Calu3 (cell line): ENCODE results near the gene EFNB1. TPM values are rescaled to one million over a fixed set of nuclear protein-coding genes. Genes with fewer than 3 reads are reported as not detected.
A peak's percentile ranks its signal among the peaks of the same experiment; 100 is the strongest.

Source experiments
- BruUV-seq: library from RNA; stranded (reverse); fragments of 400-500 nt; replicated peaks from 2 replicates; lab custom pipeline; 2021; lab: Mats Ljungman, UMichigan
- CTCF ChIA-PET: fragments of 300-600 bp; sonication (Branson Sonifier 250); formaldehyde crosslinking; loops from one replicate; lab custom pipeline; 2022; ENCODE audit warnings: antibody characterized with exemption; lab: Charles Lee
- DNase-seq: peaks from one replicate; pipeline ENCODE4 v3.0.0; 2022
- H3K27ac Mint-ChIP-seq: one replicate; pipeline ENCODE4 v1.8.0; 2022; ENCODE audit warnings: mixed read lengths; ENCODE audit not compliant: unreplicated experiment
- H3K27me3 Mint-ChIP-seq: one replicate; pipeline ENCODE4 v1.8.0; 2022; ENCODE audit warnings: mixed read lengths; ENCODE audit not compliant: unreplicated experiment
- H3K36me3 Mint-ChIP-seq: one replicate; pipeline ENCODE4 v1.8.0; 2022; ENCODE audit warnings: mild to moderate bottlenecking, moderate library complexity, mixed read lengths; ENCODE audit not compliant: insufficient read depth, unreplicated experiment
- H3K4me1 Mint-ChIP-seq: one replicate; pipeline ENCODE4 v1.8.0; 2022; ENCODE audit warnings: mild to moderate bottlenecking, low read depth, mixed read lengths; ENCODE audit not compliant: unreplicated experiment
- H3K4me3 Mint-ChIP-seq: one replicate; pipeline ENCODE4 v1.8.0; 2022; ENCODE audit warnings: mild to moderate bottlenecking, low read depth, moderate library complexity, mixed read lengths; ENCODE audit not compliant: unreplicated experiment
- H3K9me3 Mint-ChIP-seq: one replicate; pipeline ENCODE4 v1.8.0; 2022; ENCODE audit warnings: low read depth, mixed read lengths; ENCODE audit not compliant: unreplicated experiment
- CTCF ChIP-seq: fragments of 200-600 bp; IDR thresholded peaks from one replicate; pipeline ENCODE4 v1.8.0; 2022; ENCODE audit warnings: antibody characterized with exemption; ENCODE audit not compliant: unreplicated experiment
- intact Hi-C: fragments of 100-400 bp; cut with micrococcal nuclease; formaldehyde crosslinking; loops from one replicate; pipeline ENCODE4 v1.10.0; 2022; ENCODE audit not compliant: unreplicated experiment
- total RNA-seq: library from RNA; stranded (reverse); gene quantifications from 2 replicates; pipeline ENCODE4 v1.2.3, GENCODE V29; 2022

Gene EFNB1
- total RNA-seq, 1 experiment from 2014 or later: 12.6 TPM

- no peak for TF ChIP-seq CTCF
- Mint-ChIP-seq H3K4me3 (no peak overlapping the region), H3K27ac (no peak overlapping the region), H3K36me3 (peaks cover 35% of the 10 kb centered on the region), H3K4me1 (peaks cover 13% of the 10 kb centered on the region), H3K27me3 (peaks cover 23% of the 10 kb centered on the region), H3K9me3 (no peaks in the 10 kb centered on the region)
- no TSS peak for BruUV-seq
- intact Hi-C loops: loop anchor here (5.0 to 10.0 kb wide), 3 partner anchors 91 to 306 kb away; no protein-coding TSS in a partner anchor
- no peak for DNase-seq
- CTCF ChIA-PET: interaction anchor here (1.0 to 1.8 kb wide), 2 partner anchors 163 to 234 kb away, joined by 3 to 4 read pairs; no protein-coding TSS in a partner anchor
These were observed 2.5 kb upstream of the EFNB1 start for GRCh38 chrX:68826113-68826980.

DNA sequence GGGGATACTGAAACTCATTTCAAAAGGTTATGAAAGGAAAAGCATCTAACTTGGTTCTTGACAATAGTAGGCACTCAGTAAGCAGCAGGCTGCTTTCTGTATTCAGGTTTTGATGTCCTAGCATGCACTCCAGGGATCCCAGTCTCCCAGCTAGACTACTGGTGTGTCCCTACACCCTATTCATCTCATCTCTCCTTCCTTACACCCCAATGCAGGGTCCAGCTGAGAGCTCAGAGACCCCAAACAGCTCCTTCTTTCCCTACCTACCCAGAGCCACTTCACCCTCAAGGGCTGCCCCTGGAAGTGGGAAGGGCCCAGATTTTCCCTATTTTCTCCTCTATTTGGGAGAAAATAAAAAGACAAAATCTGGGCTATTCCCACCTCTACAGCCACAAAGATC is 1.6 kb upstream of the EFNB1 start:
- H3K36me3 Mint-ChIP-seq: peaks cover 35% of the 10 kb centered on the region
- no peak overlapping the region for H3K4me3 Mint-ChIP-seq
- H3K4me1 Mint-ChIP-seq: peaks cover 20% of the 10 kb centered on the region
- H3K27me3 Mint-ChIP-seq: peaks cover 23% of the 10 kb centered on the region
- intact Hi-C loops: loop anchor here (1.0 to 10.0 kb wide), 4 partner anchors 90 to 305 kb away; no protein-coding TSS in a partner anchor
- no peak for DNase-seq
- CTCF ChIA-PET: interaction anchor here (0.6 to 2.8 kb wide), 15 partner anchors 9 to 560 kb away, joined by 3 to 45 read pairs (median 8); no protein-coding TSS in a partner anchor
- H3K9me3 Mint-ChIP-seq: no peaks in the 10 kb centered on the region
- no peak for TF ChIP-seq CTCF
- H3K27ac Mint-ChIP-seq: no peak overlapping the region
- no TSS peak for BruUV-seq

GRCh38 chrX:68827848-68828624 is 785 bp upstream of the EFNB1 start:
- Mint-ChIP-seq H3K4me1 (peaks cover 28% of the 10 kb centered on the region), H3K27me3 (peaks cover 23% of the 10 kb centered on the region)
- BruUV-seq: no TSS peak

More at GRCh38 chrX:68827848-68828624, 785 bp upstream of the EFNB1 start:
- intact Hi-C loops: loop anchor here (1.0 to 10.0 kb wide), 6 partner anchors 67 to 394 kb away; no protein-coding TSS in a partner anchor
- peaks cover 35% of the 10 kb centered on the region for H3K36me3 Mint-ChIP-seq
- TF ChIP-seq CTCF: peak; percentile 90
- no peaks in the 10 kb centered on the region for H3K9me3 Mint-ChIP-seq
- peak overlapping the region; percentile 85 for H3K27ac Mint-ChIP-seq
- peak overlapping the region; percentile 87 for H3K4me3 Mint-ChIP-seq
- CTCF ChIA-PET: interaction anchor here (0.6 to 2.8 kb wide), 25 partner anchors 9 to 562 kb away, joined by 3 to 45 read pairs (median 6); partner anchors contain the start of gene PJA1
- DNase-seq: peak; percentile 84
